Uterus (tissue), 2 donors: Measurements from ENCODE around the gene GCHFR.

Experiments used
- CTCF ChIP-seq, 4 experiments: fragments of 200-600 bp in 2 of 4; fragments of 450-650 bp in 2 of 4; sonication (generic) in 2 of 4; IDR thresholded peaks; one replicate each; pipeline ENCODE4 v1.5.1; 2016 to 2019; ENCODE audit warnings: antibody characterized with exemption in 4 of 4, mild to moderate bottlenecking in 2 of 4, moderate library complexity in 1 of 4
- POLR2A ChIP-seq, 2 donors: fragments of 450-650 bp; IDR thresholded peaks; one replicate each; pipeline ENCODE4 v1.6.1; 2016; ENCODE audit warnings: antibody characterized with exemption in 2 of 2, mild to moderate bottlenecking in 1 of 2, moderate library complexity in 1 of 2

GRCh38 chr15:40743921-40744814 lies 19.7 kb upstream of the GCHFR start:
- no peak for TF ChIP-seq CTCF (IDR thresholded peaks at IDR 0.05)
- no peak for TF ChIP-seq POLR2A (IDR thresholded peaks at IDR 0.05)
